NCI-H82 (cell line): ENCODE measurements around the gene RFX1.

Experiments used
- DNase-seq: peaks from one replicate; lab custom pipeline; 2025; lab: John Stamatoyannopoulos, UW

The RFX1 gene

DNA sequence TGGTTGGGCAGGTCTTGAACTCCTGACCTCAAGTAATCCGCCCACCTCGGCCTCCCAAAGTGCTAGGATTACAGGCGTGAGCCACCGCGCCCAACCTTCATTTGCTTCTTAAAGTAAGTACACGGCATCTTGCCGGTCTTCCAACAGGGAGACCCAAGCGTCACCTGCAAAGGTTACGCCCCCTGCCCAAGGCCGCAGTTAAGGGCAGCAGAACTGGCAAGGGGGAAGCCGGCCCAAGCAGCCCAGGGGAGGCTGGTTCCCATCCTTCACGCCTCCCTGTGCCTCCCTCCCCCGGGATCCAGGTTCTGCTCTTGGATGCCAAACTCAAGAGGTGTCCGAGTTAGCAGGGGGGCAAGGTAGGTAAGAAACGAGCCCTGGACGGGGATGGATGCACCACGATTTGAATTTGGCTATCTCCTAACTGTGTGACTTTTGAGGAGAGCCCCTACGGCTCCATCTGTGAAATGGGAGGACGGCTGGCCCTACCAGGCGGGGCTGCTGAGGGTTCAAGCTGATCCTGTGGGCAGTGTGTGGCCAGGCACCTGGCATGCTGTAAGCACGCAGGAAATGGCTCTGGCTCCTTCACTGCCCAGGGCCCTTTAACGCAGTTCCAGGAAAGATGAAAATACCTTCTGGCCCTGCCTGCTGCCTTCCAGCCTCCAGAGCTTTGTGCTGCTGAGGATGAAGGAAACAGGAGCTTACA lies 9.0 kb downstream of the RFX1 start:
- DNase-seq, result no peak

- no peak for DNase-seq
Measured at GRCh38 chr19:13995878-13996765, 10.0 kb downstream of the RFX1 start.

GRCh38 chr19:13995017-13995728 lies 10.9 kb downstream of the RFX1 start:
- DNase-seq, result no peak

GRCh38 chr19:13993590-13994300 lies 12.4 kb downstream of the RFX1 start:
- DNase-seq, result no peak

DNA sequence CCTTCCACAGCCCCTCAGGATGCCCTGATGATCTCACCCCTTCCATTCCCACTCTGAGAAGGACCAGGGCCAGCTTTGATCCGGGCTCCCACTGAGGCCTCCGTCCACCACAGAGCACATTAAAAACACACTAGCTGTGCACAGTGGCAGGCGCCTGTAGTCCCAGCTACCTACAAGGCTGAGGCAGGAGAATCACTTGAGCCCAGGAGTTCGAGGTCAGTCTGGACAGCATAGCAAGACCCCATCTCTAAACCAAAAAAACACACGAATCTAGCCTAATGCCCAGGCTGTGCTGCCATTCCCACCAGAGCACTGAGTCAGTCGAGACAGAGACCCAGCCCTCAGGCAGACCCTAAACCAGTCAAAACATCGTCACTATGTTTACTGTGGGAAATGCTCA lies 14.1 kb downstream of the RFX1 start:
- no peak for DNase-seq

DNA sequence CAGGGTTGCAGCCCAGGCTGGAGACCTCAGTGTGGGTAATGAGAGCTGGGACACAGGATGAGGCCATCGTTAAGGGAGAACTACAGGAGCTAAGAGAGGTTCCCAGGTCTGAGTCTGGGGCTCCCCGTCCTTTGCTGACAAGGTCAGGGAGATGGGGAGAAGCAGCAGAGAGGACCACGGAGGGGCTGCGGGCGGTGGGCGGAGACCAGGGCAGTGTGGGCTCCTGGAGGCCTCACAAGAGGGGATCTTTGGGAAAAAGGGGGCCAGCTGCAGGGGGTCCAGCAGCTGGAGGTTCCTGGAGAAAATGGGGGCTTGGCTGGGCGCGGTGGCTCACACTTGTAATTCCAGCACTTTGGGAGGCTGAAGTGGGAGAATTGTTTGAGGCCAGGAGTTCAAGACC lies 16.0 kb downstream of the RFX1 start:
- no peak for DNase-seq

DNA sequence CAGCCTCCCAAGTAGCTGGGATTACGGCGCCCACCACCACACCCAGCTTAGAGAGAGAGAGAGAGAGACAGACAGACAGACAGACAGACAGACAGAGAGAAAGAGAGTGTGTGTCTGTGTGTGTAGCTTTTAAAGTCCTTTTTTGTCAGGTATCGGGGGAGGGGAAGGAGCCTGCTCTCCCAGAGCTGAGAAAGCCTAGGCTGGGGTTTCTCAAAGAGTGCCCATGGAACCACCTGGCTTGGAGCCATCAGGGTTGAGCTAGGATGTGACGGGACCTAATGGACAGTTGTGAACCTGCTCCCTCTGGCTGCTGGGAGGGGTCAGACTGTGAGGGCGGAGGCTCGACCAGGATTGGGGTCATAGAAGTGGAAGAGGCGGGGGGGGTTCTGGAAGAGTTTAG lies 16.6 kb downstream of the RFX1 start:
- no peak for DNase-seq

- no peak for DNase-seq
Measured at GRCh38 chr19:13987101-13987890, 18.8 kb downstream of the RFX1 start.

DNA sequence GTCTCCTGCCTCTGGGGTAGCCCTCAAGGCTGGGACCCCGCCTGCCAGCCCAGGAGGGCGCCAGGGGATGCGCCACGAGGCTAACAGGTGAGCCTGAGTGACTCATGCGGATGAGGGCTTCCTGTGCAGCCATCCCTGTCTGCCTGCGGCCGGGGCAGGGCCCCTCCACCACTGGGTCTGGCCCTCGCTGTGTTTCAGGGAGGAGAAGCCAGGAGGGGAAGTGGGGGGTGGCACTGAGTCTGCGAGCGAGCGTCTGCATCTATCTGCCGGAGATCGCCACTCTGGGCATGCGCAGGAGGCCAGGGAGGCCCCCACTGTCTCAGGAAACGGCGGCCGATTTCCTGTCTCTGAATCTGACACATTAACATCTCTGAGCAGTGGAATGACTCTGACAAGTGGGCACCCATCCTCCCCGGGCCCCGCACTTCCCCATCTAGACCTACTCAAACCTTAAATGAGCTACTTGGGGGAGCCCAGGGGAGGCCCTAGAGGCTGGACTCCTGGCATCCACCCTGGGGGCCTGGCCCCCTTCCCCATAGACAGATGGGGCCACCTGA lies 19.7 kb downstream of the RFX1 start:
- DNase-seq, result no peak

GRCh38 chr19:13985771-13986347 lies 20.3 kb downstream of the RFX1 start:
- peak; percentile 28 for DNase-seq

- no peak for DNase-seq
Measured at GRCh38 chr19:13984875-13985741, 21.0 kb downstream of the RFX1 start.

DNA sequence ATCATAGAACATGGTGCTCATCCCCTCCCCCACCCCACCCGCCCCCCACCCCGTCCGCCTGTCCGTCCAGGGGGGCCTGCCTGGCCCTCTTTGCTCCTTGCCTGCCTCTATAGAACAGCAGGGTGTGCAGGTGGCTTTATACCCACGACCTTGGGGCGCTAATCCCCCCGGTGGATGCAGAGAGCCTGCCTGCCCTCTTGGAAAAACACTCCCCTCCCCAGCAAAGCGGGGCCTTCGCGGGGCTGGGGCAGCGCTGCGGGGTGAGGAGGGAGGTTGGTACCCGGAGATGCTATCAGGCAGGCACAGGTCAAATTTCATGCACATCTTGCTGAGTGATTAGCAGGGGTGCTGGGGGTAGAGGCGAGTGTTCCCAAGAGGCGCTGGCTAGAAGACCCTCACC lies 21.9 kb downstream of the RFX1 start:
- peak; percentile 54 for DNase-seq

DNA sequence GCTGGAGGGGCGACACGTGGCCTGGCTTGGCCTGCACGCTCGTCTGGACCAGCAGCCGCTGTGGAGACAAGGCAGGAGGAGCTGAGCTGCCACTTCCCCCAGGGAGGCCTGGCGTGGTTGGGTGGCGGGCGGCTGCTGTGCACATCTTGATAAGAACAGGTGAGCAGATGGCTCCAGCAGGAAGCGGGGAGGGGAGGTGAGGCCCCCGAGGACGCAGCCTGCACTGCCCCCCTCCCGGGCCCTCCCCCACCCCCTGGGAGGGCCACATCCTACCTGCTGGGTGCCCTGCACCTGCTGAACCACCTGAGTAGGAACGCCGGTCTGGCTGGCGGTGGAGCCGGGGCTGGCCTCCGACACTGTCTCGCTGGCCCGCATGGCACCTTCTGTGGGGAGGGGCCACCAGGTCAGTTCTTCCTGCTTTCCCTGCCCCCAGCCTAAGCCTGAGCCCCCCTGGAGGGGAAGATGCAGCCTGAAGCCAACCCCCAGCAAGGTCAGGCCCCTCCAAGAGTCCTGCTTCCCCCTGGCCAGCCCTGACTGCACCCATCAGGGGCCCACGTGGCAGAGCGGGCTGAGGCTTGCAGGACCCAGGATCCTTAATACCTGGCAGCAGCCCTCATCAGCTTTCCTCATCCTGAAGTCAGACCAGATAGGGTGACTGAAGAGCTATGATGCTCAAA lies 22.8 kb downstream of the RFX1 start:
- peak; percentile 66 for DNase-seq

DNA sequence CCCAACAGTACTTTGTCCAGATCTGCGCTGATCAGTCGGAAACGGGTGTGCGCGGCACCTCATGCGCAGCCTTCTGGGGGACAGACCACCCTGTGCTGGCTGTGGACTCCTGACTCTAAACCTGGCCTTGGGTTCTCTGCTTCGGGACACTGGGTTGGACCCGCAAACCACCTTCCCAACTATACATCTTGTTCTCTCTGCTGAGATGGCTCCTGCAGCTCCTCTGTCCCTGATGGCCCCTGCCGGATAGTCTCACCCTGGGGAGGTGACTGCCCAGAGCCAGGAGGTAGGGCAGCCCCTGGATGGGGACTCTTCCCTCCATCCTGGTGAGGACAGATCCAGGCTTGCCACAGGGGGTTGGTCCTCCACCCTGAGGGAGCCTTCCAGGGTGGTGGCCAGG lies 23.3 kb downstream of the RFX1 start:
- DNase-seq, result no peak

- DNase-seq, result no peak
Measured at GRCh38 chr19:13981988-13982501, 24.1 kb downstream of the RFX1 start.

DNA sequence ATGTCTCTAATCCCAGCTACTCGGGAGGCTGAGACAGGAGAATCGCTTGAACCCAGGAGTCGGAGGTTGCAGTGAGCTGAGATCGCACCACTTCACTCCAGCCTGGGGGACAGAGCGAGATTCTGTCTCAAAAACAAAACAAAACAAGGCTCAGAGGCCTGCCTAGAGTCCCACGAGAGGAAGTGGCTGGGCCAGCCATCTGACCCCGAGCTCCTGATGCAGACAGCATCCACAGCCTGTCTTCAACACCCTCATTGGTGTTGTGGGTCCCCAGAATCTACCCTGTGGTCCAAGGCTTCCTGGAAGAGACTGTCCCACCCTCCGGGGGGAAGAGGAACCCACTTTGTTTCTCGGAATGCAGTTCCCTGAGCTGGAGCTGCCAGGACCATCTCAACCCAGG lies 24.7 kb downstream of the RFX1 start:
- no peak for DNase-seq

GRCh38 chr19:13981021-13981420 lies 25.1 kb downstream of the RFX1 start:
- DNase-seq, result no peak

DNA sequence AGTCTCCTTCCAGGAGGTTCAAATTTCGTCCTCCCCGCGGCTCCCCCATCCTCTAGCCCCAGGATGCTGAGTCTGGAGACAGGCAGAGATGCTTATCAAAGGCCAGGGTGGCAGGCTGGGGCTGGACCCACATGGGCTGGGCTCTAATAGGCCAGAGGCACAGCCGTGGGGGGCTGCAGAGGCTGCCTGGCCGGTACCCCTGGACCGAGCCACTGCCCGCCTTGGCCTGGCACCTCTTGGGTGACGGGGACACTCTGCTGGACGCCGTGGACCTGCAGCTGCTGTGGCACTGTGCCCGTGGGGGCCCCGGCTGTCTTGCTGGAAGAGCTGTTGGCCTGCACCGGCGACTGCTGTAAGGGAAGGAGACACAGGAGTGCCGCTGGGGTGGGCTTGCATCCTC lies 25.8 kb downstream of the RFX1 start:
- DNase-seq, result no peak

GRCh38 chr19:13979686-13980085 lies 26.4 kb downstream of the RFX1 start:
- no peak for DNase-seq
